Measurements from ENCODE around the gene KDELR3. TPM values are rescaled to one million over a fixed set of nuclear protein-coding genes. Genes with fewer than 3 reads are reported as not detected.
"Not testable (repeated sequence)": the region's sequence is repeated elsewhere in the genome, so short reads cannot be mapped to it uniquely, and the experiment has no call there.

KDELR3 gene
- total RNA-seq, 1 donor from 2014 or later = 5.1 TPM

- TF ChIP-seq, protein P1, sequence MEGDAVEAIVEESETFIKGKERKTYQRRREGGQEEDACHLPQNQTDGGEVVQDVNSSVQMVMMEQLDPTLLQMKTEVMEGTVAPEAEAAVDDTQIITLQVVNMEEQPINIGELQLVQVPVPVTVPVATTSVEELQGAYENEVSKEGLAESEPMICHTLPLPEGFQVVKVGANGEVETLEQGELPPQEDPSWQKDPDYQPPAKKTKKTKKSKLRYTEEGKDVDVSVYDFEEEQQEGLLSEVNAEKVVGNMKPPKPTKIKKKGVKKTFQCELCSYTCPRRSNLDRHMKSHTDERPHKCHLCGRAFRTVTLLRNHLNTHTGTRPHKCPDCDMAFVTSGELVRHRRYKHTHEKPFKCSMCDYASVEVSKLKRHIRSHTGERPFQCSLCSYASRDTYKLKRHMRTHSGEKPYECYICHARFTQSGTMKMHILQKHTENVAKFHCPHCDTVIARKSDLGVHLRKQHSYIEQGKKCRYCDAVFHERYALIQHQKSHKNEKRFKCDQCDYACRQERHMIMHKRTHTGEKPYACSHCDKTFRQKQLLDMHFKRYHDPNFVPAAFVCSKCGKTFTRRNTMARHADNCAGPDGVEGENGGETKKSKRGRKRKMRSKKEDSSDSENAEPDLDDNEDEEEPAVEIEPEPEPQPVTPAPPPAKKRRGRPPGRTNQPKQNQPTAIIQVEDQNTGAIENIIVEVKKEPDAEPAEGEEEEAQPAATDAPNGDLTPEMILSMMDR (conservative IDR thresholded peaks at IDR 0.05) = no peak
- no peak overlapping the region for H3K27ac Mint-ChIP-seq (ENCODE audit: unreplicated experiment)
- no peaks in the 10 kb centered on the region for H3K36me3 Mint-ChIP-seq (ENCODE audit: low read depth)
- no peaks in the 10 kb centered on the region for H3K9me3 Mint-ChIP-seq
- peaks cover 9% of the 10 kb centered on the region for H3K27me3 Mint-ChIP-seq (ENCODE audit: low read depth)
- peaks cover 28% of the 10 kb centered on the region for H3K4me1 Mint-ChIP-seq
- DNase-seq (ENCODE audit: low read depth, low spot score) = no peak
- peak overlapping the region; percentile 84 for H3K4me3 Mint-ChIP-seq
These were observed 425 bp upstream of the KDELR3 start for GRCh38 chr22:38467438-38467903.

DNA sequence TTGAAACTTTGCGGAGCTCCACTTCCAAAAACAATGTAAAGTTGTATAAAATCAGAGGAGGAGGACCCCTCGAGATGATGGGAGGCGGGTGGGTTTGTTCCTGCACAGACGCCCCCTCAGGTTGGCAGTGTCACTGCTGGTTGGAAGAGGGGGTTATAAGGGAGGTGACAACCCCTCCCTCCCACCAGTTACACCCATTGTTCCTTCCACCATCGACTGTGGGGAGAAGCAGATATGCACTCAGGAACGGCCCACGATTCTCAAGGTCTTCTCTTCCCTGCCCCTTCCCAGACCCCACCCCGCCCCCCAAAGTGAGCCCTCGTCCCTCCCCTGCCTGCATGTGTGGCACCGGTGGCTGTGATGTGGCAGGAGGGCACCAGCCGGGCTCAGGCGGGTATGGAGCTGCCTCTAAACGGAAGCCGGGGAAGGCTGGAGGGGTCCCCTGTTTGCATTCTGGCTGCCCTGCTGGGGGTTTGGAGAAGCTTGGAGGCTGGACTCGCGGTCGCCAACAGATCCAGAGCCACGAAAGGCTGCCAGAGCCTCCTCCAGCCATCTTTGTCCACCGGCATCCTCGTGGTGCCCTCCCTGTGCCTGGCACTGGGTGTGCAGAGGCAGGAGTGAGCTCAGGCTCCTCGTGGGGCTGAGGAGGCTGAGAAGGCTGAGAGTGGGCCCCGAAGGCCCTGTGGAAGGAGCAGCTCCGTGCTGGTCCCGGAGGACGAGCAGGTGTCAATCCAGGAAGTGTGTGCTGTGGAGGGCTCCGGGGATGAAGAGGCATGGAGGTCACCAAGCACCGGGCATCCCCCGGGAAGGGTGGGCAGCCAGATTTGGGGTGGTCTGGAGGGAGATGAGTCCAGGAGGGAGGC lies 778 bp downstream of the KDELR3 start:
- Mint-ChIP-seq H3K27me3 (ENCODE audit: low read depth) (peaks cover 9% of the 10 kb centered on the region), H3K36me3 (ENCODE audit: low read depth) (no peaks in the 10 kb centered on the region), H3K4me1 (peaks cover 20% of the 10 kb centered on the region), H3K27ac (ENCODE audit: unreplicated experiment) (no peak overlapping the region), H3K9me3 (no peaks in the 10 kb centered on the region), H3K4me3 (peak overlapping the region; percentile 83)
- no peak for DNase-seq (ENCODE audit: low read depth, low spot score)
- TF ChIP-seq, protein P1 (conservative IDR thresholded peaks at IDR 0.05) = peak; percentile 53

- no peak overlapping the region for H3K27ac Mint-ChIP-seq (ENCODE audit: unreplicated experiment)
- TF ChIP-seq, protein P1 (conservative IDR thresholded peaks at IDR 0.05) = no peak
- peaks cover 14% of the 10 kb centered on the region for H3K4me1 Mint-ChIP-seq
- no peaks in the 10 kb centered on the region for H3K9me3 Mint-ChIP-seq
- peak overlapping the region; percentile 41 for H3K4me3 Mint-ChIP-seq
- H3K36me3 Mint-ChIP-seq (ENCODE audit: low read depth) = no peaks in the 10 kb centered on the region
- DNase-seq (ENCODE audit: low read depth, low spot score) = no peak
- peaks cover 9% of the 10 kb centered on the region for H3K27me3 Mint-ChIP-seq (ENCODE audit: low read depth)
These were observed 1.4 kb downstream of the KDELR3 start for GRCh38 chr22:38469306-38469781.

DNA sequence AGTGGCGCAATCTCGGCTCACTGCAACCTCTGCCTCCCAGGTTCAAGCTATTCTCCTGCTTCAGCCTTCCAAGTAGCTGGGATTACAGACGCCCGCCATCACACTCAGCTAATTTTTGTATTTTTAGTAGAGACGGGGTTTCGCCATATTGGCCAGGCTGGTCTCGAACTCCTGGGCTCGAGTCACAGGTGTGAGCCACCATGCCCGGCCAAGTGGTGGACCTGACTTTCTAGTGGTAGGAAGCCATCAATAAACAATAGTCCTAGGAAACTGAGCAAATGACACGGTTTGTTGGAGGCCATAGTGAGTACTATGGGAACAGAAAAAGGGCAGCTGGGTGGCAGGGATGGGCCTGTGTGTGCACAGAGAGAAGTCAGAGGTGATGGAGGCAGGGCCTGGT lies 2.3 kb downstream of the KDELR3 start:
- H3K4me3 Mint-ChIP-seq = peak overlapping the region; percentile 41
- H3K27me3 Mint-ChIP-seq (ENCODE audit: low read depth); DNase-seq (ENCODE audit: low read depth, low spot score); H3K27ac Mint-ChIP-seq (ENCODE audit: unreplicated experiment); H3K9me3 Mint-ChIP-seq; H3K36me3 Mint-ChIP-seq (ENCODE audit: low read depth): not testable (repeated sequence)
- peaks cover 14% of the 10 kb centered on the region for H3K4me1 Mint-ChIP-seq

DNA sequence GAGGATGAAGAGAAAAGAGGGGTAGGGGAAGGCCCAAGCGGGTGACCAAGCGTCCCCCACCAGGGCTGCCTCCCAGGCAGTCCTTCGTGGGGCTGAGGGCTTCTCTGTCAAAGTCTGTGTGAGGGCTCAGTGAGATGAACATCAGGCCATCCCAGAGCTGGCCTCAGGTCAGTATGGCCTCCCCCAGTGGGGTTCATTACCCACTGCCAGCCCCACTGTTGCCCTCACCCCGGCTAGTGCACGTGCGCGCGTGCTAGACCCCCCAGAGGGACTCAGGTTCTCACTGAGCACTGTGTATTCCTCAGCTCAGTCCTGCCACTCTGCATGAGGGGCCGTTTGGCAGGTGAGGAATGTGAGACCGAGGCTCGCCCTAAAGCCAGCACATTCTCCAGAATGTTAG lies 3.3 kb downstream of the KDELR3 start:
- no peak for DNase-seq (ENCODE audit: low read depth, low spot score)
- no peak overlapping the region for H3K27ac Mint-ChIP-seq (ENCODE audit: unreplicated experiment)

More for the DNA sequence above, 3.3 kb downstream of the KDELR3 start:
- no peaks in the 10 kb centered on the region for H3K36me3 Mint-ChIP-seq (ENCODE audit: low read depth)
- TF ChIP-seq, protein P1 (conservative IDR thresholded peaks at IDR 0.05) = no peak
- peaks cover 14% of the 10 kb centered on the region for H3K4me1 Mint-ChIP-seq
- peaks cover 9% of the 10 kb centered on the region for H3K27me3 Mint-ChIP-seq (ENCODE audit: low read depth)
- H3K9me3 Mint-ChIP-seq = no peaks in the 10 kb centered on the region
- no peak overlapping the region for H3K4me3 Mint-ChIP-seq
